ENCODE measurements around the gene COL11A2. TPM values are rescaled to one million over a fixed set of nuclear protein-coding genes. Genes with fewer than 3 reads are reported as not detected.
A peak's percentile ranks its signal among the peaks of the same experiment; 100 is the strongest.

Gene COL11A2
- total RNA-seq, 4 donors from 2014 or later, result under 0.01 to 2.6 (median 1.0) TPM

GRCh38 chr6:33207552-33208090, 15.4 kb upstream of the COL11A2 start:
- H3K4me3 ChIP-seq, result peak overlapping the region; percentile 90 to 94
- H3K27ac ChIP-seq, result peak overlapping the region; percentile 94 to 99
- intact Hi-C loops (cut with DNase I; ENCODE audit: low total_unique reads), result loop anchor here (10.0 kb wide), 1 partner anchor 87 kb away; the partner anchor contains the start of gene RGL2
- no peak for TF ChIP-seq POLR2A (IDR thresholded peaks at IDR 0.05)
- TF ChIP-seq, protein P1, sequence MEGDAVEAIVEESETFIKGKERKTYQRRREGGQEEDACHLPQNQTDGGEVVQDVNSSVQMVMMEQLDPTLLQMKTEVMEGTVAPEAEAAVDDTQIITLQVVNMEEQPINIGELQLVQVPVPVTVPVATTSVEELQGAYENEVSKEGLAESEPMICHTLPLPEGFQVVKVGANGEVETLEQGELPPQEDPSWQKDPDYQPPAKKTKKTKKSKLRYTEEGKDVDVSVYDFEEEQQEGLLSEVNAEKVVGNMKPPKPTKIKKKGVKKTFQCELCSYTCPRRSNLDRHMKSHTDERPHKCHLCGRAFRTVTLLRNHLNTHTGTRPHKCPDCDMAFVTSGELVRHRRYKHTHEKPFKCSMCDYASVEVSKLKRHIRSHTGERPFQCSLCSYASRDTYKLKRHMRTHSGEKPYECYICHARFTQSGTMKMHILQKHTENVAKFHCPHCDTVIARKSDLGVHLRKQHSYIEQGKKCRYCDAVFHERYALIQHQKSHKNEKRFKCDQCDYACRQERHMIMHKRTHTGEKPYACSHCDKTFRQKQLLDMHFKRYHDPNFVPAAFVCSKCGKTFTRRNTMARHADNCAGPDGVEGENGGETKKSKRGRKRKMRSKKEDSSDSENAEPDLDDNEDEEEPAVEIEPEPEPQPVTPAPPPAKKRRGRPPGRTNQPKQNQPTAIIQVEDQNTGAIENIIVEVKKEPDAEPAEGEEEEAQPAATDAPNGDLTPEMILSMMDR (IDR thresholded peaks at IDR 0.05), result no peak
- no peaks in the 10 kb centered on the region for H3K27me3 ChIP-seq
- H3K9me3 ChIP-seq, result no peaks in the 10 kb centered on the region
- no peaks in the 10 kb centered on the region for H3K36me3 ChIP-seq
- DNase-seq, result peak; percentile 60 to 63
- peaks cover 0 to under 1% of the 10 kb centered on the region in 2 donors for H3K4me1 ChIP-seq

- no peak for DNase-seq
- intact Hi-C loops (cut with DNase I; ENCODE audit: low total_unique reads), result loop anchor here (10.0 kb wide), 1 partner anchor 88 kb away; the partner anchor contains the start of gene RGL2
- H3K27ac ChIP-seq, result peak overlapping the region; percentile 94 to 99
- H3K4me3 ChIP-seq, result peak overlapping the region; percentile 90 to 94
- no peaks in the 10 kb centered on the region for H3K9me3 ChIP-seq
- TF ChIP-seq, protein P1 (IDR thresholded peaks at IDR 0.05), result no peak
- no peak for TF ChIP-seq POLR2A (IDR thresholded peaks at IDR 0.05)
- no peaks in the 10 kb centered on the region for H3K36me3 ChIP-seq
- peaks cover 3 to 5% of the 10 kb centered on the region in 2 donors for H3K4me1 ChIP-seq
- H3K27me3 ChIP-seq, result no peaks in the 10 kb centered on the region
Observed at GRCh38 chr6:33206864-33207551, 14.7 kb upstream of the COL11A2 start.

- DNase-seq, result no peak
- Histone ChIP-seq H3K9me3 (no peaks in the 10 kb centered on the region), H3K36me3 (no peaks in the 10 kb centered on the region), H3K27me3 (no peaks in the 10 kb centered on the region), H3K4me3 (no peak overlapping the region), H3K27ac (no peak overlapping the region), H3K4me1 (peaks cover 10% of the 10 kb centered on the region in 2 donors)
- intact Hi-C loops (cut with DNase I; ENCODE audit: low total_unique reads), result loop anchor here (10.0 kb wide), 1 partner anchor 89 kb away; the partner anchor contains the start of gene RGL2
- TF ChIP-seq, protein P1 (IDR thresholded peaks at IDR 0.05), result no peak
- TF ChIP-seq POLR2A (IDR thresholded peaks at IDR 0.05), result no peak
Observed at GRCh38 chr6:33206027-33206863, 14.0 kb upstream of the COL11A2 start.

DNA sequence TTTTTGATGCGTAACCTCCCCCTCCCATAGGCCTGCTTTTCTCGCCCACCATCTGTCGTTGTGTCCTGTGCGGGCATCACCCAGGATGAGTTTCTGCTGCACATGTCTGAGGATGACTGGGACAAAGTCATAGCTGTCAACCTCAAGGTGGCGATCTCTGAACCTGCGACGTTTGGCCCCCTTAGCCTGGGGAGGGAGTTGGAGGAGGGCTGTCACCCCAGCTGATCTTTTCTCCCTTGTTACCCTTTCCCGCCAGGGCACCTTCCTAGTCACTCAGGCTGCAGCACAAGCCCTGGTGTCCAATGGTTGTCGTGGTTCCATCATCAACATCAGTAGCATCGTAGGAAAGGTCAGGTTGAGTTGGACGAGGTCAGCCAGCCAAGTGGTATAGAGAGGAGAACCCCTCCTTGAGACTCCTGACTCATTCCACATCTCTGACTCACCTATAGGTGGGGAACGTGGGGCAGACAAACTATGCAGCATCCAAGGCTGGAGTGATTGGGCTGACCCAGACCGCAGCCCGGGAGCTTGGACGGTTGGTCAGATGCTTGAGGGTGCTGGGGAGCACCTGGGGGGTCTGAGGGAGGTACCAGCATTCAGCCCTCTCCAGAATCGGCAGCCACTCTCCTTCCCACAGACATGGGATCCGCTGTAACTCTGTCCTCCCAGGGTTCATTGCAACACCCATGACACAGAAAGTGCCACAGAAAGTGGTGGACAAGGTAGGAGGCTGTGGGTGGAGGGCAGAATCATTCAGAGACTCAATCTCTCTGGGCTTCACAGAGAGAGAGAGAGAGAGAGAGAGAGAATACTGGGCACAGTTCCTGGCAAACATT, 13.1 kb upstream of the COL11A2 start:
- TF ChIP-seq, protein P1 (IDR thresholded peaks at IDR 0.05), result no peak
- TF ChIP-seq POLR2A (IDR thresholded peaks at IDR 0.05), result no peak
- H3K36me3 ChIP-seq, result no peaks in the 10 kb centered on the region
- intact Hi-C loops (cut with DNase I; ENCODE audit: low total_unique reads), result loop anchor here (10.0 kb wide), 1 partner anchor 89 kb away; the partner anchor contains the start of gene RGL2
- H3K4me1 ChIP-seq, result peaks cover 10% of the 10 kb centered on the region in 2 donors
- DNase-seq, result no peak
- H3K4me3 ChIP-seq, result peak overlapping the region; percentile 41
- H3K9me3 ChIP-seq, result no peaks in the 10 kb centered on the region
- no peaks in the 10 kb centered on the region for H3K27me3 ChIP-seq
- no peak overlapping the region for H3K27ac ChIP-seq
